AG10803 (cell line): ENCODE measurements around the gene PRKCZ.
"Not testable (repeated sequence)": the region's sequence is repeated elsewhere in the genome, so short reads cannot be mapped to it uniquely, and the experiment has no call there.

ENCODE experiments used
- DNase-seq: peaks from one replicate; pipeline ENCODE4 v3.0.0; 2010; ENCODE audit warnings: low read depth
- H3K4me3 ChIP-seq: 2 replicates; pipeline ENCODE4 v1.5.1; 2011; ENCODE audit warnings: mild to moderate bottlenecking, low read length, control low read depth
- CTCF ChIP-seq: conservative IDR thresholded peaks from 2 replicates; pipeline ENCODE4 v1.5.1; 2011; ENCODE audit warnings: mild to moderate bottlenecking, low read length, control low read depth, inconsistent platforms

PRKCZ gene

GRCh38 chr1:2145946-2146835 lies 96.0 kb downstream of the PRKCZ start:
- H3K4me3 ChIP-seq = no peak overlapping the region
- no peak for DNase-seq
- no peak for TF ChIP-seq CTCF

- no peak for TF ChIP-seq CTCF
- DNase-seq = no peak
- H3K4me3 ChIP-seq = no peak overlapping the region
These were observed 96.8 kb downstream of the PRKCZ start for GRCh38 chr1:2146836-2147517.

GRCh38 chr1:2147869-2148268 lies 97.7 kb downstream of the PRKCZ start:
- H3K4me3 ChIP-seq, DNase-seq: not testable (repeated sequence)

GRCh38 chr1:2148691-2149090 lies 98.5 kb downstream of the PRKCZ start:
- H3K4me3 ChIP-seq = no peak overlapping the region
- no peak for DNase-seq
- no peak for TF ChIP-seq CTCF

GRCh38 chr1:2150801-2151200 lies 100.6 kb downstream of the PRKCZ start:
- DNase-seq = no peak
- TF ChIP-seq CTCF = no peak
- H3K4me3 ChIP-seq = no peak overlapping the region

- DNase-seq = no peak
- no peak for TF ChIP-seq CTCF
These were observed 101.0 kb downstream of the PRKCZ start for GRCh38 chr1:2151252-2151651.

GRCh38 chr1:2151911-2152310 lies 101.7 kb downstream of the PRKCZ start:
- no peak for TF ChIP-seq CTCF
- DNase-seq = no peak

More at GRCh38 chr1:2151252-2151651, 101.0 kb downstream of the PRKCZ start:
- H3K4me3 ChIP-seq = no peak overlapping the region

More at GRCh38 chr1:2151911-2152310, 101.7 kb downstream of the PRKCZ start:
- H3K4me3 ChIP-seq = no peak overlapping the region
